CD8-positive, alpha-beta memory T cell (primary cell): Measurements from ENCODE around the gene NDUFV2. TPM values are rescaled to one million over a fixed set of nuclear protein-coding genes. Genes with fewer than 3 reads are reported as not detected.
"Not testable (repeated sequence)": the region's sequence is repeated elsewhere in the genome, so short reads cannot be mapped to it uniquely, and the experiment has no call there.

Experiments
- CTCF ChIA-PET: fragments of 350-600 bp; sonication (Branson Sonifier 250); formaldehyde crosslinking; loops from one replicate; lab custom pipeline; 2021; ENCODE audit warnings: antibody characterized with exemption; lab: Charles Lee
- POLR2A ChIA-PET: fragments of 350-600 bp; sonication (Branson Sonifier 250); formaldehyde crosslinking; loops from one replicate; lab custom pipeline; 2021; ENCODE audit warnings: antibody characterized with exemption; lab: Charles Lee
- DNase-seq, 5 donors: peaks; one replicate each; pipeline versions ENCODE4 v3.0.0 to v3.0.0-alpha.2; 2020 to 2022; ENCODE audit warnings: mixed read lengths in 1 of 5
- H3K27ac ChIP-seq: one replicate; pipeline ENCODE4 v1.7.0; 2013; ENCODE audit warnings: low read depth, mild to moderate bottlenecking, low read length, moderate library complexity
- H3K27me3 ChIP-seq: 2 replicates; pipeline ENCODE4 v1.7.0; 2013; ENCODE audit warnings: low read length, mild to moderate bottlenecking; ENCODE audit not compliant: insufficient read depth, poor library complexity, severe bottlenecking
- H3K36me3 ChIP-seq: 2 replicates; pipeline ENCODE4 v1.7.0; 2013; ENCODE audit warnings: mild to moderate bottlenecking, low read length, moderate library complexity; ENCODE audit not compliant: insufficient read depth
- H3K4me1 ChIP-seq: 2 replicates; pipeline ENCODE4 v1.7.0; 2013; ENCODE audit warnings: mild to moderate bottlenecking, low read length, moderate library complexity; ENCODE audit not compliant: insufficient read depth
- H3K4me3 ChIP-seq: 2 replicates; pipeline ENCODE4 v1.7.0; 2013; ENCODE audit warnings: mild to moderate bottlenecking, low read length
- H3K9me3 ChIP-seq: 2 replicates; pipeline ENCODE4 v1.7.0; 2013; ENCODE audit warnings: mild to moderate bottlenecking, low read length
- H3K27ac Mint-ChIP-seq, 8 donors: one replicate each; pipeline ENCODE4 v1.8.0; 2020 to 2021; ENCODE audit warnings: mixed read lengths in 8 of 8, mild to moderate bottlenecking in 6 of 8, inconsistent platforms in 3 of 8, moderate library complexity in 3 of 8
- H3K27me3 Mint-ChIP-seq, 2 donors: one replicate each; pipeline ENCODE4 v1.8.0; 2020 to 2021; ENCODE audit warnings: mixed read lengths in 2 of 2, mild to moderate bottlenecking in 1 of 2, moderate library complexity in 1 of 2
- H3K36me3 Mint-ChIP-seq, 3 donors: one replicate each; pipeline ENCODE4 v1.8.0; 2020 to 2021; ENCODE audit warnings: mixed read lengths in 3 of 3, inconsistent platforms in 1 of 3, mild to moderate bottlenecking in 1 of 3
- H3K4me1 Mint-ChIP-seq, 3 donors: one replicate each; pipeline ENCODE4 v1.8.0; 2020 to 2021; ENCODE audit warnings: mixed read lengths in 3 of 3, inconsistent platforms in 1 of 3, mild to moderate bottlenecking in 1 of 3
- H3K4me3 Mint-ChIP-seq, 7 donors: one replicate each; pipeline ENCODE4 v1.8.0; 2020 to 2021; ENCODE audit warnings: mixed read lengths in 7 of 7, mild to moderate bottlenecking in 6 of 7, moderate library complexity in 4 of 7, inconsistent platforms in 2 of 7
- H3K9me3 Mint-ChIP-seq, 5 donors: one replicate each; pipeline ENCODE4 v1.8.0; 2020 to 2022; ENCODE audit warnings: mixed read lengths in 5 of 5, mild to moderate bottlenecking in 3 of 5, moderate library complexity in 2 of 5, inconsistent platforms in 1 of 5
- polyA plus RNA-seq: library from polyadenylated mRNA; unstranded; fragments of 300-500 nt; fragmentation: Illumina TruSeq; gene quantifications from one replicate; pipeline ENCODE4 v1.2.3, GENCODE V29; 2021
- total RNA-seq, 2 experiments: library from RNA; stranded (reverse); gene quantifications; one replicate each; pipeline ENCODE4 v1.2.3, GENCODE V29; 2021

Gene NDUFV2
- total and polyA plus RNA-seq, 3 experiments from 2014 or later = 187 to 331 (median 324) TPM

- peaks cover 0 to 2% (median 0%) of the 10 kb centered on the region in 5 donors for H3K9me3 Mint-ChIP-seq
- no peak overlapping the region for H3K4me3 ChIP-seq
- POLR2A ChIA-PET = no interaction called here
Measured at GRCh38 chr18:9090578-9090977, 11.9 kb upstream of the NDUFV2 start.

GRCh38 chr18:9091066-9091476 is 11.4 kb upstream of the NDUFV2 start:
- POLR2A ChIA-PET = no interaction called here
- peaks cover 0 to 2% (median 0%) of the 10 kb centered on the region in 5 donors for H3K9me3 Mint-ChIP-seq
- peaks cover 0 to 2% of the 10 kb centered on the region in 2 donors for H3K27me3 Mint-ChIP-seq
- CTCF ChIA-PET = interaction anchor here (1.4 kb wide), 1 partner anchor 18 kb away, joined by 5 read pairs; no protein-coding TSS in a partner anchor
- no peaks in the 10 kb centered on the region for H3K36me3 ChIP-seq
- H3K4me3 ChIP-seq = no peak overlapping the region
- no peaks in the 10 kb centered on the region for H3K27me3 ChIP-seq
- peak in 2 of 5 donors; percentile 49 to 74 for DNase-seq
- H3K4me1 ChIP-seq = peaks cover 51% of the 10 kb centered on the region
- peak overlapping the region; percentile 0 to 93 (median 84) for H3K27ac Mint-ChIP-seq
- peak overlapping the region; percentile 3 to 52 (median 31) for H3K4me3 Mint-ChIP-seq
- no peaks in the 10 kb centered on the region for H3K36me3 Mint-ChIP-seq
- no peak overlapping the region for H3K27ac ChIP-seq
- peaks cover 33 to 48% (median 43%) of the 10 kb centered on the region in 3 donors for H3K4me1 Mint-ChIP-seq
- no peaks in the 10 kb centered on the region for H3K9me3 ChIP-seq

More at GRCh38 chr18:9090578-9090977, 11.9 kb upstream of the NDUFV2 start:
- H3K27ac ChIP-seq = no peak overlapping the region
- no peaks in the 10 kb centered on the region for H3K36me3 ChIP-seq
- Mint-ChIP-seq H3K27me3 (peaks cover 0 to 2% of the 10 kb centered on the region in 2 donors), H3K27ac (peak overlapping the region in 7 of 8 donors; percentile 70 to 93 (median 85)), H3K4me1 (peaks cover 28 to 43% (median 38%) of the 10 kb centered on the region in 3 donors), H3K36me3 (no peaks in the 10 kb centered on the region), H3K4me3 (peak overlapping the region in 3 of 7 donors; percentile 16 to 52 (median 43))
- CTCF ChIA-PET = interaction anchor here (1.3 to 1.4 kb wide), 2 partner anchors 11 to 17 kb away, joined by 4 to 5 read pairs; partner anchors contain the start of gene NDUFV2
- H3K9me3 ChIP-seq = no peaks in the 10 kb centered on the region
- no peaks in the 10 kb centered on the region for H3K27me3 ChIP-seq
- H3K4me1 ChIP-seq = peaks cover 46% of the 10 kb centered on the region
- no peak for DNase-seq

- Mint-ChIP-seq H3K9me3 (peaks cover 0 to 2% (median 0%) of the 10 kb centered on the region in 5 donors), H3K4me1 (peaks cover 33 to 48% (median 43%) of the 10 kb centered on the region in 3 donors), H3K27me3 (peaks cover 0 to 2% of the 10 kb centered on the region in 2 donors), H3K27ac (peak overlapping the region in 1 of 8 donors; percentile 6), H3K36me3 (no peaks in the 10 kb centered on the region), H3K4me3 (no peak overlapping the region)
- no peak overlapping the region for H3K27ac ChIP-seq
- H3K9me3 ChIP-seq = no peaks in the 10 kb centered on the region
- no peaks in the 10 kb centered on the region for H3K27me3 ChIP-seq
- no peak for DNase-seq
- peaks cover 51% of the 10 kb centered on the region for H3K4me1 ChIP-seq
- H3K36me3 ChIP-seq = no peaks in the 10 kb centered on the region
- no peak overlapping the region for H3K4me3 ChIP-seq
- ChIA-PET CTCF (no interaction called here), POLR2A (no interaction called here)
Measured at GRCh38 chr18:9092665-9093064, 9.8 kb upstream of the NDUFV2 start.

GRCh38 chr18:9093109-9093508 is 9.4 kb upstream of the NDUFV2 start:
- H3K36me3 ChIP-seq, H3K36me3 Mint-ChIP-seq, H3K27me3 ChIP-seq, H3K27ac Mint-ChIP-seq, H3K9me3 ChIP-seq, H3K27ac ChIP-seq, H3K4me3 Mint-ChIP-seq, H3K9me3 Mint-ChIP-seq, H3K4me3 ChIP-seq, DNase-seq, H3K27me3 Mint-ChIP-seq: not testable (repeated sequence)
- ChIA-PET CTCF (interaction anchor here (1.0 to 1.3 kb wide), 2 partner anchors 9 to 33 kb away, joined by 3 read pairs; no protein-coding TSS in a partner anchor), POLR2A (interaction anchor here (1.1 kb wide), 1 partner anchor 44 kb away, joined by 3 read pairs; the partner anchor contains the start of gene ANKRD12)
- H3K4me1 ChIP-seq = peaks cover 50% of the 10 kb centered on the region
- H3K4me1 Mint-ChIP-seq = peaks cover 33 to 48% (median 43%) of the 10 kb centered on the region in 3 donors

GRCh38 chr18:9094307-9095226 is 7.9 kb upstream of the NDUFV2 start:
- ChIA-PET CTCF (interaction anchor here (0.8 to 1.3 kb wide), 3 partner anchors 7 to 37 kb away, joined by 3 read pairs; no protein-coding TSS in a partner anchor), POLR2A (interaction anchor here (1.1 kb wide), 1 partner anchor 43 kb away, joined by 3 read pairs; the partner anchor contains the start of gene ANKRD12)
- Histone ChIP-seq H3K4me3 (peak overlapping the region; percentile 11), H3K4me1 (peaks cover 46% of the 10 kb centered on the region), H3K27me3 (no peaks in the 10 kb centered on the region), H3K9me3 (no peaks in the 10 kb centered on the region), H3K36me3 (no peaks in the 10 kb centered on the region), H3K27ac (no peak overlapping the region)
- peak in 1 of 5 donors; percentile 57 for DNase-seq
- Mint-ChIP-seq H3K27ac (peak overlapping the region; percentile 44 to 97 (median 91)), H3K4me3 (peak overlapping the region in 6 of 7 donors; percentile 0 to 72 (median 59)), H3K27me3 (peaks cover 0 to 2% of the 10 kb centered on the region in 2 donors), H3K36me3 (no peaks in the 10 kb centered on the region), H3K4me1 (peaks cover 30 to 48% (median 43%) of the 10 kb centered on the region in 3 donors), H3K9me3 (peaks cover 0 to 2% (median 0%) of the 10 kb centered on the region in 5 donors)

GRCh38 chr18:9095297-9096006 is 7.0 kb upstream of the NDUFV2 start:
- Histone ChIP-seq H3K9me3 (no peaks in the 10 kb centered on the region), H3K4me1 (peaks cover 43% of the 10 kb centered on the region), H3K4me3 (peak overlapping the region; percentile 0), H3K27me3 (no peaks in the 10 kb centered on the region), H3K27ac (no peak overlapping the region), H3K36me3 (no peaks in the 10 kb centered on the region)
- ChIA-PET POLR2A (interaction anchor here (1.5 kb wide), 1 partner anchor 42 kb away, joined by 6 read pairs; the partner anchor contains the start of gene ANKRD12), CTCF (interaction anchor here (0.8 to 2.3 kb wide), 3 partner anchors 15 to 36 kb away, joined by 3 to 8 read pairs (median 3); no protein-coding TSS in a partner anchor)
- H3K27ac Mint-ChIP-seq = peak overlapping the region; percentile 39 to 97 (median 91)
- peak in 4 of 5 donors; percentile 10 to 66 (median 50) for DNase-seq
- peaks cover 0 to 2% (median 0%) of the 10 kb centered on the region in 5 donors for H3K9me3 Mint-ChIP-seq
- H3K36me3 Mint-ChIP-seq = no peaks in the 10 kb centered on the region
- peak overlapping the region; percentile 0 to 72 (median 64) for H3K4me3 Mint-ChIP-seq
- H3K27me3 Mint-ChIP-seq = peaks cover 0 to 2% of the 10 kb centered on the region in 2 donors
- H3K4me1 Mint-ChIP-seq = peaks cover 26 to 43% (median 37%) of the 10 kb centered on the region in 3 donors

- Histone ChIP-seq H3K36me3 (no peaks in the 10 kb centered on the region), H3K4me3 (no peak overlapping the region), H3K27me3 (no peaks in the 10 kb centered on the region), H3K4me1 (peaks cover 38% of the 10 kb centered on the region), H3K9me3 (no peaks in the 10 kb centered on the region), H3K27ac (no peak overlapping the region)
- Mint-ChIP-seq H3K9me3 (peaks cover 0 to 2% (median 0%) of the 10 kb centered on the region in 5 donors), H3K27me3 (peaks cover 0 to 2% of the 10 kb centered on the region in 2 donors), H3K4me3 (peak overlapping the region in 5 of 7 donors; percentile 51 to 72 (median 64)), H3K4me1 (peaks cover 24 to 43% (median 32%) of the 10 kb centered on the region in 3 donors), H3K27ac (peak overlapping the region; percentile 39 to 97 (median 91)), H3K36me3 (no peaks in the 10 kb centered on the region)
- ChIA-PET POLR2A (interaction anchor here (0.8 to 1.5 kb wide), 2 partner anchors 23 to 41 kb away, joined by 3 to 6 read pairs; partner anchors contain the start of gene ANKRD12), CTCF (interaction anchor here (1.1 to 2.3 kb wide), 2 partner anchors 15 to 22 kb away, joined by 3 to 8 read pairs; no protein-coding TSS in a partner anchor)
- DNase-seq = no peak
Measured at GRCh38 chr18:9096007-9096371, 6.5 kb upstream of the NDUFV2 start.
